Measurements from ENCODE around the gene AEBP1.

AEBP1 gene

GRCh38 chr7:44106311-44107065 is 2.3 kb downstream of the AEBP1 start:
- no peak for DNase-seq

GRCh38 chr7:44107116-44107960 is 3.2 kb downstream of the AEBP1 start:
- no peak for DNase-seq

- no peak for DNase-seq
Observed at GRCh38 chr7:44107961-44108767, 4.0 kb downstream of the AEBP1 start.

GRCh38 chr7:44108768-44109750 is 4.9 kb downstream of the AEBP1 start:
- no peak for DNase-seq

- no peak for DNase-seq
Observed at GRCh38 chr7:44109991-44110390, 5.8 kb downstream of the AEBP1 start.

- DNase-seq = no peak
Observed at GRCh38 chr7:44110719-44111635, 6.8 kb downstream of the AEBP1 start.

GRCh38 chr7:44111761-44112160 is 7.6 kb downstream of the AEBP1 start:
- no peak for DNase-seq

GRCh38 chr7:44112231-44112996 is 8.3 kb downstream of the AEBP1 start:
- no peak for DNase-seq

GRCh38 chr7:44112997-44113763 is 9.0 kb downstream of the AEBP1 start:
- DNase-seq = no peak

- DNase-seq = no peak
Observed at GRCh38 chr7:44113764-44114354, 9.7 kb downstream of the AEBP1 start.

GRCh38 chr7:44114586-44115310 is 10.6 kb downstream of the AEBP1 start:
- DNase-seq = no peak

- no peak for DNase-seq
Observed at GRCh38 chr7:44116087-44116788, 12.1 kb downstream of the AEBP1 start.

GRCh38 chr7:44116789-44117666 is 12.9 kb downstream of the AEBP1 start:
- DNase-seq = no peak

GRCh38 chr7:44117801-44118429 is 13.8 kb downstream of the AEBP1 start:
- no peak for DNase-seq

GRCh38 chr7:44119829-44120380 is 15.8 kb downstream of the AEBP1 start:
- no peak for DNase-seq

GRCh38 chr7:44120395-44120794 is 16.2 kb downstream of the AEBP1 start:
- DNase-seq = no peak

All from NCI-H510A (cell line).